Measurements from ENCODE around the gene SH3BP4. TPM values are rescaled to one million over a fixed set of nuclear protein-coding genes. Genes with fewer than 3 reads are reported as not detected.

Gene SH3BP4
- polyA plus RNA-seq, 6 donors from 2014 or later = 0.85 to 2.6 (median 2.2) TPM

DNA sequence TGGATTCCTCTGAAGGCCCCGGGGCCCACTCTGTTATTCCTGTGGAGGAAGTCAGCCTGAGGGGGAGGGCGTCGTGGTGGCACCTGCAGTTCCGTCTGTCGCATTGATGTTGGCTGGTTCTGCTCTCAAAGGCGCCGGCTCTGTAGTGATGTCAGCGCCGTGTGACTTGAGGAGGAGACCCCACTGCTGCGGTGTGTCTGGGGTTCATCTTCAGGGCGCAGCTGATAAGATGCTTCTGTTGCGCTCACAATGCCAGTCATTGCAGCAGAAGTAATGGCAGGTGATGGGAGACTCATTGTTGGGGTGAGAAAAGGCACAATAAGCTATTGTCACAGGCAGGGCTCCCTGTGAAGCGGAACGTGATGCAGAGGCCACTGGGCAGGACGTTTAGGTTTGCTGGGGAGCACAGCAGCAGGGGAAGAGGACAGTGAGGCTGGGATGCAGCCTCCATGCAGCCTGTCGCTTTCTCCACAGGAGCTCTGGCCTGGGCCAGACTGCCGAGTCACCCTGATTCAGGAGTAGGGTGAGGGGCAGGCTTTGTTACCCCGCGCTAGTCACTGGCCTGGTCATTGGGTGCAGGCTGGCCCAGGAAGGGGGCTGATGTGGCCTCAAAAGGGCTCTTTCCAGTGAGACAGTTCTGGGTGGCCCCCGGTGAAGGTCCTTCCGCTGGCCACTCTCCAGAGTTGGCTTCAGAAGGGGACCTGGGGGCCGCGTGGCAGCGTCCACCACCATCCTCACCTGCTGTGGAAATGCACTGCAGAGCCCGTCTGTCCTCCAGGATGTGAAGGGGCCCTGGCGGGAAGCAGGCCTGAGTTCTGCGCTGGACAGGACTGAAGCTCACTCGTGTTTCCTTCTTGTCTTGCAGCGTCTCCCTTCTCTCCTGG is 42.9 kb downstream of the SH3BP4 start:
- H3K27me3 Mint-ChIP-seq = peaks cover 0 to 4% (median 0%) of the 10 kb centered on the region in 3 donors
- peak overlapping the region in 3 of 6 donors; percentile 47 to 94 (median 60) for H3K27ac Mint-ChIP-seq
- ATAC-seq (ENCODE audit: low read depth in 2 of 2) (no peak), DNase-seq (no peak)
- H3K36me3 Mint-ChIP-seq = no peaks in the 10 kb centered on the region
- peaks cover 15 to 26% (median 17%) of the 10 kb centered on the region in 3 donors for H3K4me1 Mint-ChIP-seq
- H3K9me3 Mint-ChIP-seq = no peaks in the 10 kb centered on the region
- peak overlapping the region in 6 of 8 donors; percentile 10 to 84 (median 59) for H3K4me3 Mint-ChIP-seq

DNA sequence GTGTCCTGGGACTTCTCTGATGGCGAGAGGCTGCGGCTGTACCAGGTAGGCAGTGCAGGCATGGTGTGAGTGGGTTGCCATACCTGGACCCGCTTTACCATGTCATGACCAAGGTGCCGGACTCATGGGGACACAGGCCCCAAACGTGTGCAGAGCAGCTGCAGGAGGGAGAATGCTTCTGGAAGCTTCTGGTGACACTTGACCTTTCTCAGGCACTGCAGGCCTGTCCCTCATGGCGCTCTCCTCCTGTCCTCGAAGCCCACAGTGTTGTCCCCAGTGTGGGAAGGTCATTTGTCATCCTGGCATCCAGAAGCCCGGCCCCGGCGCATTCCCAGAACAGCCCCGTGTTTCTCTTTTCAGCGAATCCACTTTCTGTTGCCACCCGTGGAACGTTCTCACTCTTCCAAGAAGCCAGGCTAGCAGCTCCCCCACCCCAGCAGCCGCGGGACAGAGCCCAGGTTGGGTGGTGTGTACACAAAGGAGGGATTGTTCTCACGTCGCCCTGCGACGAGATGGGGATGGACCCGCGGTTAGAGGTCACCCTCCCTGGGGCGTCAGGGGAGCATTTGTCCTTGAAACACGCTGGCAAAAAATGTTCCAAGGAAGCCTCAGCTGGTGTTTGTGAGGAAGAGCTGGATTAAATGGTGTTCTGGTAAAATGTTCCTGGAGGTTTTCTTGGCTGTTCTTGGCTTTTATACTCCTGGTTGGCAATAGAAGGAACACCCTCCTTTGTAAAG is 43.7 kb downstream of the SH3BP4 start:
- Mint-ChIP-seq H3K4me3 (no peak overlapping the region), H3K36me3 (no peaks in the 10 kb centered on the region), H3K27ac (no peak overlapping the region), H3K4me1 (peaks cover 15 to 26% (median 17%) of the 10 kb centered on the region in 3 donors), H3K27me3 (peaks cover 0 to 4% (median 0%) of the 10 kb centered on the region in 3 donors), H3K9me3 (no peaks in the 10 kb centered on the region)
- DNase-seq (no peak), ATAC-seq (ENCODE audit: low read depth in 2 of 2) (no peak)

DNA sequence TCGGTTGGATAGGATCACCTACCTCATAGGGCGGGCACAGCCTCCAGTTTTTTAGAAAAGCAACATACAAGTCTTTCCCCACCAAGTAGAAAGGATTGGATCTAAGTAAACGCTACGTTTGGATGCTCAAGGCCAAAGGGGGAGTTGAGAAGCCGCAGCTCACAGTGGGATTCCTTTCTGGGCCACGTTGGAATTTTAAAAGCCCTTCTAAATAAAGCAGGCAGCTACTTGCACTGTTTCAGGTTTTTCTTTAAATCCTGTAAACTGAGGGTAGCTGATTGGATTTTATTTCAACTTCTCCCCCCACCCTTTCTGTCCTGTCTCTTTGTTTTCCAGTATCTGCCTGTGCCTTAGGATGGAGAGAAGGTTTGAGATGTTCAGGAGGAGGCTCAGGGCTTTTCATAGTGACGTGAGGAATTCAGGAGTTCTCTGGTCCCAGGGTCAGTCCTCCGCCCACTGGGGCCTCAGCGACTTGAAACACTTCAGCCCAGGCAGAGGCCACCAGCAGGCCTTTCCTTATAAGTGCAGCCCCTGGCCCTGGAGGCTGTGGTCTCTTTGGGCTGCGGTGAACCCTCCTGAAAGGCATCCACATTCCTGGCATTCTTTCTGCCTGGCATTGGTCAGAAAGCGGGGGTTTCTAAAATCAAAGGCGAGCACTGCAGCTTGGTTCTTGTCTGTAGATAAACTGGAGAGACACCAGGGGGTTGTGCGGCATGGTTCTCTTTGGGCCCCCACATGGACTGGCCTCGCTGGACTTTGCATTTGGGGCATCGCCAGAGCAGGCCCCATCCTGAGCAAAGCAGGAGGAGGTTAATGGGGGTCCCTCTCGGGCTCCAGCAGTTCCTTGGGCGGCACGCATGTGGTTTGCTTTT is 44.5 kb downstream of the SH3BP4 start:
- Mint-ChIP-seq H3K4me1 (peaks cover 15 to 26% (median 17%) of the 10 kb centered on the region in 3 donors), H3K9me3 (no peaks in the 10 kb centered on the region), H3K4me3 (no peak overlapping the region), H3K27me3 (peaks cover 0 to 4% (median 0%) of the 10 kb centered on the region in 3 donors), H3K27ac (peak overlapping the region in 1 of 6 donors; percentile 71), H3K36me3 (no peaks in the 10 kb centered on the region)
- DNase-seq = no peak
- no peak for ATAC-seq (ENCODE audit: low read depth in 2 of 2)

DNA sequence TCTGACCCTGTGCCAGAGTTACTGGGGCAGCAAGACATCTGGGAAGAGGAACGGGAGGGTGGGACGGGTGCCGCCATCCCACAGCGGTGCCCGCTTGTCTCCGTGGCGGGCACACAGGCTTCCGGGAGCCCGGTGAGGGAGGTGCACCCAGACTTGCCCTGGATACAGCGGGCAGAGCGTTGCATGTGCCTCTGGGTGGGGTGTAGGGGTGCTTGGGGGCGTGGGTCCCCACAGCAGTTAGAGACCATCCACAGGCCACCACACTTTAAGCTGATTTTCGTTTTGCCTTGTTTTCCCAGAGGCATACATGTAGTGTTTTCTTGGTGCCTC is 45.1 kb downstream of the SH3BP4 start:
- no peak overlapping the region for H3K4me3 Mint-ChIP-seq
- H3K27ac Mint-ChIP-seq = no peak overlapping the region
- DNase-seq = no peak
- no peaks in the 10 kb centered on the region for H3K36me3 Mint-ChIP-seq
- peaks cover 0 to 4% (median 0%) of the 10 kb centered on the region in 3 donors for H3K27me3 Mint-ChIP-seq
- no peak for ATAC-seq (ENCODE audit: low read depth in 2 of 2)
- peaks cover 15 to 26% (median 17%) of the 10 kb centered on the region in 3 donors for H3K4me1 Mint-ChIP-seq
- H3K9me3 Mint-ChIP-seq = no peaks in the 10 kb centered on the region

DNA sequence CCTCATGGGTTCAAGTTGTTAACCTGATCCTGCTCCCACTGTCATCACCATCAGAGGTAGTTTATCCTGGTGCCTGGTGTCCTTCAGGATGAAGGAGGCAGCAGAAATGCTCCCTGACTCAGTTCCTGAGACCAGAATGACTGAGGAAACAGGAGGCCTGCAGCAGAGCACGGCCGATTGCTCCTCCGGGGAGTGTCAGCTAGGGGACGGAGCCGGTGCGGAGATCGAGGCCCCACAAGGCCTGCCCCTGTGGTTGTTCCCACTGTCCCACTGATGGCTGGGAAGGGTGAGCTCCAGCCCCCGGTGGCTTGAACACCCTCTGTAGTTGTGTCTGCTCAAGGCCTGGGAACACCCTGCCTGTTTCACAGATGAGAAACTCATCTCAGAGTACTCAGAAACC is 45.6 kb downstream of the SH3BP4 start:
- Mint-ChIP-seq H3K27me3 (peaks cover 0 to 4% (median 0%) of the 10 kb centered on the region in 3 donors), H3K4me1 (peaks cover 15 to 26% (median 17%) of the 10 kb centered on the region in 3 donors), H3K4me3 (no peak overlapping the region), H3K36me3 (no peaks in the 10 kb centered on the region), H3K27ac (no peak overlapping the region), H3K9me3 (no peaks in the 10 kb centered on the region)
- no peak for ATAC-seq (ENCODE audit: low read depth in 2 of 2)
- no peak for DNase-seq

DNA sequence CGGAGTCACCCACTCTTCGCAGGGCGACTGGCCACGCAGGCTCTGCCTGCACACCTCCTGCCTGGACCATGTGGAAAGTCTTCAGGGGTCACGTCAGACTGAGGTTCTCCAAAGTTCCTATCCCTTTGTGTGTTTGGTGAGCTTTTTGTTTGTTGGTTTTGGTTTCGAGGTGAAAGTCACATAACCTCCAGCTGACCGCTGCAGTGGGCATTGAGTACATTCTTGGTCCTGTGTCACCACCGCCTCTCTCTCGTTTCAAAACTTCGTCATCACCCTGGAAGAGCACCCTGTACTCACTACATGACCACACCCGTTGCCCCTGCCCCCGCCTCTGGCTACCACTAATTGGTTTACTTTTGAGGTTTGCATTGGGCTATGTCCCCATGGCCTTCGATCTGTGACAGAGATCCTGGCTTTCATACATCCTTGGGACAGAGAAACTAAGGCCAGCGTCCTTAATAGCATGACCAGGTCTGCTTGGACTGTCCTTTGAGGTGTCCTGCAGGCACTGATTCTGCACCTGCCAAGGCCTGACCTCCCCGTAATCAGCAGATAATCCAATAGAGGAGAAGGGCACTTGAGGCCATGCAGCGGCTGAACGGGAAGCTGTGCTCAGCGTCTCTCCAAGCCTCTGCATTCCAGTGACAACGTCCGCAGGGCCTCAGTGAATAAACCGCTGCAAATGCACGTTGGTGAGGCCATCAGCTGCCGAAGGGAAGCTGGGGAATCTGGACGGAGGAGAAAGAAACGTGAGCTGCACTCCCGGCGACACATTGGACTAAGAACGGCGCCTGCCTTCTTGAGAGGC is 46.8 kb downstream of the SH3BP4 start:
- no peaks in the 10 kb centered on the region for H3K36me3 Mint-ChIP-seq
- H3K4me1 Mint-ChIP-seq = peaks cover 10 to 19% (median 12%) of the 10 kb centered on the region in 3 donors
- DNase-seq = no peak
- H3K27me3 Mint-ChIP-seq = peaks cover 0 to under 1% (median 0%) of the 10 kb centered on the region in 3 donors
- no peak overlapping the region for H3K4me3 Mint-ChIP-seq
- no peak overlapping the region for H3K27ac Mint-ChIP-seq
- no peak for ATAC-seq (ENCODE audit: low read depth in 2 of 2)
- no peaks in the 10 kb centered on the region for H3K9me3 Mint-ChIP-seq

DNA sequence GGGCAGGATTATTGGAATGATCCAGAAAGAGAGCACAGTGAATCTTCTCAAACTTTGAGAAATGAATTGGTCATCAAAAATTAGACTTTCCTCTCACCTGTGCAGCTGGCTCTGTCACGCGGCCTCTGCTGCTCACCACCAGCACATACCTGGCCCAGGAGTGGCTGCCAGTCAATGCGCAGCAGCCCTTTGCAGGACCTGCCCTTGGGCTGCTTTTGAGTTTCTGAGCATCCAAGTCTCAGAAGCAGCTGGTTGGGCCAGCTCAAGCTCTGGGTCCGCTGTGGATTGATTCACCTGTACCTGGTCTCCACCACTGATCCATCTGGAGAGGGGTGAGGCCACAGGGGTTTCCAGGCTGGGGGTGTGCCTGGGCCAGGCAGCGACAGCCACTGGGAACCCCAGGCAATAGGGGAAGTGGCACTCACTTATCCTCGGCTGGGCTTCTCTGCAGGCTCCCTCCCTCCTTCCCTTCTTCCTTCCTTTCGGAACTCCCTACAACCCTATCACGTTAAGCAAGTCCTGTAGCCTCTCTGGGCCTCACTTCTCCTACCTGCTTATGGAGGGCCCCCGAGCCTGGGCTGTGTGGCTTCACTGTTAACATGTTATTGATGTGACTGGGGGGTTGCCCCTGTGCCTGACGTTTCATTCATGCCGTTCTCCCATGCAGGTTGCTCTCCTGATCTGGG is 48.1 kb downstream of the SH3BP4 start:
- ATAC-seq (ENCODE audit: low read depth in 2 of 2) = no peak
- Mint-ChIP-seq H3K36me3 (no peaks in the 10 kb centered on the region), H3K4me3 (no peak overlapping the region), H3K27ac (peak overlapping the region in 1 of 6 donors; percentile 15), H3K27me3 (no peaks in the 10 kb centered on the region), H3K9me3 (peaks cover 0 to 4% (median 0%) of the 10 kb centered on the region in 7 donors), H3K4me1 (peaks cover 0 to 6% (median 1%) of the 10 kb centered on the region in 3 donors)
- no peak for DNase-seq

DNA sequence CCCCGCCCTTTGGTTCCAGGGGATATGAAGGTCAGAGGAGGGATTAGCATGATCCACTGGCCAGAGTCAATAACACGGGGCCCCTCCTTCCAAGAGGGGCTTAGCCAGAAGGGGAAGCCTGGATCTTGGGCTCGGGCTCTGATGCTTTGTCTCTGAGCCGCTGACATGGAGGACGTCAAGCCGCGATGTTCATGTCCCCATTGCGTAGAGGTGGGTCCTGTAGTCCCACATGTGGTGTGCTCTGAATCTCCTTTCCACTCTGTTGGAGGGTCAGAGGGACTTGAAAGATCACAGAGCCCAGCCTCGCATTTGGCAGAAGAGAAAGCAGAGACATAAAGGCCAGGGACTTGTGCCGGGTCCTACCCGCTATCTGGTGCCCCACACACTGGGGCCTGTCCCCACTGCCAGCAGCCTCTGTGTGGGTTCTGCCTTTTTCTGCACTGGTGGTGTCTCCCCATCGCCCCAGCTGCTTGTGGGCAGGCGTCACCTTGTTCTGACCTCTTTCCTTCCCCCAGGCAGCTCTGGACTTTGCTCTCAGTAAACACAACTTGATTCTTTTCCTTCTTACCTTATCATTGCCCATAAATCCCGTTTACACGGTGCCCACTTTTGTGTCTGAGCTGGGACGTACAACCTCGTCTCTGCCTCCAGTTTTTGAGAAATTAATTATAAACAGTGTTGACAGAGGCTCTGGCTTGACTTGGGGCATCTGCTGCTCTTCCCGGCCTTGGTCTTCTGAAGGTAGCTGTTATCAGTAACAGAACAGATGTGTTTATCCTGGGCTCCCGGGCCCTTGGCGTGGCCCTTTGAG is 48.8 kb downstream of the SH3BP4 start:
- Mint-ChIP-seq H3K4me1 (peaks cover 0 to 2% (median 0%) of the 10 kb centered on the region in 3 donors), H3K36me3 (no peaks in the 10 kb centered on the region), H3K9me3 (peaks cover 0 to 4% (median 0%) of the 10 kb centered on the region in 7 donors), H3K4me3 (no peak overlapping the region), H3K27me3 (no peaks in the 10 kb centered on the region), H3K27ac (peak overlapping the region in 2 of 6 donors; percentile 15 to 44)
- DNase-seq = no peak
- ATAC-seq (ENCODE audit: low read depth in 2 of 2) = no peak

DNA sequence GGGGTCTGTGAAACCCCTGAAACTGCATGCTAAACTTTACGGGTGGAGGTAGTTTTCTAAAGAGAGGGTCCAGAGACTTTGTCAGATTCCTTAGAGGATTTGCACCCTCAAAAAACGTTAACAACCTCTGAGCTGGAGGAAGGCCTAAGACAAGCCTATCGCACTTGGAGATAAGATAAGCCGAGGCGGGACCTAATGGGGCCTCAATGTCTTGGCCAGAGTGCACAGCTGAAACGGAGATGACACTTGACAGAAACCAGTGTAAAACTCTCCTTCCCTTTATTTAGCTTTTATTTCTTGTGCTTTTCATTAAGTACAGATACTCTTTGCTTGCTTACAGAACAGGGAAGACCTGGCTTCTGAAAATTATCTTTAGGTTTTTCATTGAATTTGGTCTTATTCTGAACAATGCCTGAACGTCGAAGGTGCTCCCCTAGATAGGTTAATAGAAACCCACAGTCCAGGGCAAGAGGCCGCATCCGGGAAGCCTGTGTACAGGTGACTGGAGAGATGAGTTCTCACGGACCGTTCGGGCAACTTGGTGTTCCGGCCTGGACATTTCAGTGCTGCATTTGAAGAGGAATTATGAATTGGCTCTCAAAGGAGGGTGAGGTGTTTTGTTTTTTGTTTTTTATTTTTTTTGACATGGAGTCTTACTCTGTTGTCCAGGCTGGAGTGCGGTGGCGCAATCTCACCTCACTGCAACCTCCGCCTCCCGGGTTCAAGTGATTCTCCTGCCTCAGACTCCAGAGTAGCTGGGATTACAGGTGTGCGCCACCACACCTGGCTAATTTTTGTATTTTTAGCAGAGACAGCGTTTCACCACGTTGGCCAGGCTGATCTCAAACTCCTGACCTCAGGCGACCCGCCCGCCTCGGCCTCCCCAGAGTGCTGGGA is 49.7 kb downstream of the SH3BP4 start:
- Mint-ChIP-seq H3K27ac (no peak overlapping the region), H3K36me3 (no peaks in the 10 kb centered on the region), H3K9me3 (peaks cover 0 to 4% (median 0%) of the 10 kb centered on the region in 7 donors), H3K4me1 (no peaks in the 10 kb centered on the region), H3K4me3 (no peak overlapping the region), H3K27me3 (no peaks in the 10 kb centered on the region)
- DNase-seq (no peak), ATAC-seq (ENCODE audit: low read depth in 2 of 2) (no peak)

DNA sequence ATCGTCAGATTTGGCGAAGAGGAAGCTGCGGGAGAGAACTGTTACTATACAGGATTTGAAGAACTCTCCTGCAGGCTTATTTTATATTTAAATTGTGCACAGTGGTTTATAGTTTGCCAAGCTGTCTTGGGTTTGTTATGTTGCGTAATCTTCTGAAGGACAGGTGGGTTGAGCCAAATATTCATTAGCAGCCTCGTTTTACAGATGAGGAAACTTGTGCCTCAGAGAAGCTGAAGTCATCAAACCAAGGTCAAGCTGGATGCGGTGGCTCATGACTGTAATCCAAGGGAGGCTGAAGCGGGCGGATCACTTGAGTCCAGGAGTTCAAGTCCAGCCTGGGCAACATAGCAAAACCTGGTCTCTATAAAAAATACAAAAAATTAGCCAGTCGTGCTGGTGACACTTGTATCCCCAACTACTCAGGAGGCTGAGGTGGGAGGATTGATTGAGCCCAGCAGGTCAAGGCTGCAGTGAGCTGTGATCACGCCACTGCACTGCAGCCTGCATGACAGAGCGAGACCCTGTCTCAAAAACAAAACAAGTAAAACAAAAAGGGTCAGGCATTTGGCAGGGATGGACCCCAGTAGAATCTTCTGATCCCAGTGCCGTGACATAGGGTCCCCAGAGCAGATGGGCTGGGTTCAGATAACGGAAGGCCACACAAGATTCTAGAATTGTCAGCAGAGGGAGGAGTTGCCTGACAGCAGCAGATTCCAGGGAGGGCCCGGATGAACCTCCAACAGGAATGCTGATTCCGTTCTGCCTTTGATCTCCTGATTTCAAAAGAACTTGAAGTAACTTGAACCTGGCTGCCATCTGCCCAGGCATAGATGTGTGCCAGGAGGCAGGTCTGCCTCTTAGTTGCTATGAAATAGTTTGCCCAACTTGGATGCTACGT is 50.6 kb downstream of the SH3BP4 start:
- H3K4me3 Mint-ChIP-seq = no peak overlapping the region
- no peak for ATAC-seq (ENCODE audit: low read depth in 2 of 2)
- peak overlapping the region in 1 of 6 donors; percentile 23 for H3K27ac Mint-ChIP-seq
- no peaks in the 10 kb centered on the region for H3K36me3 Mint-ChIP-seq
- H3K27me3 Mint-ChIP-seq = no peaks in the 10 kb centered on the region
- peaks cover 0 to under 1% (median 0%) of the 10 kb centered on the region in 3 donors for H3K4me1 Mint-ChIP-seq
- DNase-seq = no peak
- peaks cover 0 to 4% (median 0%) of the 10 kb centered on the region in 7 donors for H3K9me3 Mint-ChIP-seq

All from naive B cell (primary cell).